Measurements from ENCODE around the gene AGER.

DNA sequence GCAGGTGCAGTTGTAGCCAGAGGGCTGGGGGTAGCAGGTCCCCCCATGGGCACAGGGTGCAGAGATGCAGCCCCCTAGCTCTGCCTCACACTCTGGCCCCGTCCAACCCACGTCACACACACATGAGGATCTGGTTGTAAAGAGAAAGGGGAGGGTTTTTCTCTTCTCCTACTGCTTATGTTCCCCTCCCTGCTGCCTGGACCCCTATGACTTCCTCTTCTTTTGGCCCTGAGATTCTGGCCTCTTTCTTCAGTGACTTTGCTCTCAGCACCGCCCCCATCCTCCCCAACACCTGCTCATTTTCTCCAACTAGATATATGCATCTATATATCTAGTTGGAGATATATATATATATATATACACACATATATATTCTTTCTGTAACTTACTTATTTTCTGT, 30.1 kb upstream of the AGER start:
- TF ChIP-seq CTCF (IDR thresholded peaks at IDR 0.05): no peak
- TF ChIP-seq POLR2A (IDR thresholded peaks at IDR 0.05): no peak
